Breast epithelium (tissue), 4 donors: ENCODE measurements around the gene SURF4. TPM values are rescaled to one million over a fixed set of nuclear protein-coding genes. Genes with fewer than 3 reads are reported as not detected.
A peak's percentile ranks its signal among the peaks of the same experiment; 100 is the strongest.

Source experiments
- DNase-seq, 2 donors: peaks; one replicate each; pipeline ENCODE4 v3.0.0-alpha.2; 2019; ENCODE audit warnings: low spot score in 2 of 2
- H3K27ac ChIP-seq, 2 donors: fragments of 200-600 bp; sonication (generic) in 1 of 2; one replicate each; pipeline ENCODE4 v1.5.1; 2016 to 2019; ENCODE audit warnings: mild to moderate bottlenecking in 1 of 2
- H3K27me3 ChIP-seq, 2 donors: fragments of 200-600 bp; sonication (generic) in 1 of 2; one replicate each; pipeline versions ENCODE4 v1.5.1 to v1.6.0; 2017 to 2019; ENCODE audit warnings: control low read depth in 1 of 2, mild to moderate bottlenecking in 1 of 2
- H3K36me3 ChIP-seq: fragments of 200-600 bp; one replicate; pipeline ENCODE4 v1.5.1; 2019
- H3K4me1 ChIP-seq, 2 donors: fragments of 200-600 bp; sonication (generic); one replicate each; pipeline ENCODE4 v1.5.1; 2016 to 2019; ENCODE audit warnings: control low read depth in 1 of 2
- H3K4me3 ChIP-seq, 3 donors: fragments of 200-600 bp; sonication (generic); 1 replicate in 2 of 3; 2 replicates in 1 of 3; pipeline ENCODE4 v1.5.1; 2016 to 2019; ENCODE audit warnings: mild to moderate bottlenecking in 3 of 3, moderate library complexity in 2 of 3
- H3K9me3 ChIP-seq, 2 donors: fragments of 200-600 bp; sonication (generic) in 1 of 2; one replicate each; pipeline ENCODE4 v1.5.1; 2016 to 2019; ENCODE audit warnings: control low read depth in 1 of 2
- POLR2A ChIP-seq: fragments of 450-650 bp; IDR thresholded peaks from one replicate; pipeline ENCODE4 v1.6.1; 2016; ENCODE audit warnings: antibody characterized with exemption, mild to moderate bottlenecking, moderate library complexity
- POLR2AphosphoS5 ChIP-seq, 3 donors: sonication (generic); formaldehyde crosslinking; IDR thresholded peaks; one replicate each; pipeline ENCODE4 v1.6.1; 2017; ENCODE audit warnings: antibody characterized with exemption in 3 of 3
- intact Hi-C: fragments of 100-400 bp; cut with DNase I; formaldehyde crosslinking; loops from one replicate; pipeline ENCODE4 v1.15.1; 2023; ENCODE audit warnings: low total_unique reads
- total RNA-seq, 3 donors: library from RNA; depleted of rRNA; stranded (reverse); fragments of >200 nt; gene quantifications; one replicate each; pipeline ENCODE4 v1.1.0, GENCODE V29; 2016
- TF ChIP-seq, protein P1 (sequence below), 3 donors: fragments of 450-650 bp; IDR thresholded peaks; one replicate each; pipeline ENCODE4 v1.5.1; 2016 to 2017; ENCODE audit warnings: antibody characterized with exemption in 3 of 3, mild to moderate bottlenecking in 3 of 3, moderate library complexity in 3 of 3

Gene SURF4
- total RNA-seq, 3 donors from 2014 or later: 109 to 164 (median 133) TPM

DNA sequence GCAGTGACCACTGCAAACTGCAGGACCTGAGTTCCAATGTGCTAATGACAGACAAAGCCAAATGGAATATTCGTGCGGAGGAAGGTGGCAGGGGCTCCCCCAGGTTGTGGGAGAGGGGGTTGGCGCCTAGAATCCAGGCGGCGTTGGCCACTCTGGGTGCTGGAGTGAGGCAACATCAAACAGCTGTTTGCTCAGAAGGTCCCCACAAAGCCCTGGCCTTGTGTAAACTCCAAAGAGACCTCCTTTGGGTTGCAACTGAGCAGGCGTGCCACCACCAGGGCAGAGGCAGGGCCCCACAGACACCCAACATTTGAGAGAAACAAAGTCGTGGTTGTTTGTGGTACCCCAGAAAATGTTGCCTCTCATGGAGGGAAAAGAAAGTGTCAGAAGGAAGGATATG lies 14.9 kb upstream of the SURF4 start:
- H3K27ac ChIP-seq: no peak overlapping the region
- no peak for DNase-seq
- intact Hi-C loops: loop anchor here (10.0 kb wide), 1 partner anchor 474 kb away; no protein-coding TSS in a partner anchor
- no peaks in the 10 kb centered on the region for H3K36me3 ChIP-seq
- H3K4me1 ChIP-seq: no peaks in the 10 kb centered on the region
- TF ChIP-seq, protein P1, sequence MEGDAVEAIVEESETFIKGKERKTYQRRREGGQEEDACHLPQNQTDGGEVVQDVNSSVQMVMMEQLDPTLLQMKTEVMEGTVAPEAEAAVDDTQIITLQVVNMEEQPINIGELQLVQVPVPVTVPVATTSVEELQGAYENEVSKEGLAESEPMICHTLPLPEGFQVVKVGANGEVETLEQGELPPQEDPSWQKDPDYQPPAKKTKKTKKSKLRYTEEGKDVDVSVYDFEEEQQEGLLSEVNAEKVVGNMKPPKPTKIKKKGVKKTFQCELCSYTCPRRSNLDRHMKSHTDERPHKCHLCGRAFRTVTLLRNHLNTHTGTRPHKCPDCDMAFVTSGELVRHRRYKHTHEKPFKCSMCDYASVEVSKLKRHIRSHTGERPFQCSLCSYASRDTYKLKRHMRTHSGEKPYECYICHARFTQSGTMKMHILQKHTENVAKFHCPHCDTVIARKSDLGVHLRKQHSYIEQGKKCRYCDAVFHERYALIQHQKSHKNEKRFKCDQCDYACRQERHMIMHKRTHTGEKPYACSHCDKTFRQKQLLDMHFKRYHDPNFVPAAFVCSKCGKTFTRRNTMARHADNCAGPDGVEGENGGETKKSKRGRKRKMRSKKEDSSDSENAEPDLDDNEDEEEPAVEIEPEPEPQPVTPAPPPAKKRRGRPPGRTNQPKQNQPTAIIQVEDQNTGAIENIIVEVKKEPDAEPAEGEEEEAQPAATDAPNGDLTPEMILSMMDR (IDR thresholded peaks at IDR 0.05): no peak
- no peak for TF ChIP-seq POLR2AphosphoS5 (IDR thresholded peaks at IDR 0.05)
- no peak for TF ChIP-seq POLR2A
- H3K9me3 ChIP-seq: no peaks in the 10 kb centered on the region
- peaks cover 0 to 17% of the 10 kb centered on the region in 2 donors for H3K27me3 ChIP-seq
- no peak overlapping the region for H3K4me3 ChIP-seq

DNA sequence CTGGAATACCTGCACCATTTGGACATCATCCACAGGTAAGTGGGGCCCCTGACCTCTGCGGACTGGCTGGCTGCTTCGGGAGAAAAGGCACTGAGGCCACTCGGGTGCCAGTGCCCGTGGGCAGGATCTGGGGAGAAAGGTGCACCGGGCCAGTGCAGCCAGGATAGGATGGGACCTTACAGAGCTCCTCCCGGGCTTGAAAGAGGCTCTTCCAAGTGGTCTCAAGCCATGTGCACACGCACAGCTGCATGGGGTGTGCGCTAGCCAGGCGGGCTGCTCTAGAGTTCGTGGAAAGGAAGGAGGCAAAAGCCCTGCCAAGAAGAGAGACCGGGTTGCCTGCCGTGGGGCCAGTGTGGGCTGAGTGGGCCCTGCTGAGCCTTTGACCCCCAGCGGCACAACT lies 13.7 kb upstream of the SURF4 start:
- intact Hi-C loops: no loop called here
- no peak overlapping the region for H3K4me3 ChIP-seq
- peaks cover 0 to 8% of the 10 kb centered on the region in 2 donors for H3K27me3 ChIP-seq
- TF ChIP-seq POLR2AphosphoS5 (IDR thresholded peaks at IDR 0.05): no peak
- TF ChIP-seq, protein P1 (IDR thresholded peaks at IDR 0.05): no peak
- no peak for TF ChIP-seq POLR2A
- no peak overlapping the region for H3K27ac ChIP-seq
- H3K4me1 ChIP-seq: no peaks in the 10 kb centered on the region
- no peak for DNase-seq
- no peaks in the 10 kb centered on the region for H3K36me3 ChIP-seq
- no peaks in the 10 kb centered on the region for H3K9me3 ChIP-seq

DNA sequence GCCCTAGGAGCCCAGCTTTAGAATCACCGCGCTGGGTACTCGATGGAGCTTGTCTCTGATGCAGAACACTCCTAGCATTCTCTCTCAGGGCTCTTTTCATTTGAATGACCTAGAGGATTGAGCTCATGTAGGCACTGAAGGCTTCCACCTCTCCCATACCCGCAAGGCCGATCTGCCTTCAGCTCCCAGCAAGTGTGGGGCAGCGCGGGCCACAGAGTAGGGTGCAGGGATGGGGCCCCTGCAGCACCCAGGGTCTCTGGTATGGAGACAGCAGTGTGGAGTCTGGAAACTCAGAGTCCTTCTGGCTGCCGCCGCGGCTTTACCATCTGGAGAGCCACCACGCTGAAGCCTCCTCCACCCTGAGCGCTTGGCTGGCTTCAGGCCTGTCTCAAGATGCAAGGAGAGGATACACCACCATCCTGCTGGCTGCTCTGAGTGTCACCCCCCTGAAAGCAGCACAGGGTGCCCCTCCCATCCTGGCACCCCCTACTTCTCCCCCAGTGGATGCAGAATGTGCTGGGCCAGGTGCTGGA lies 13.2 kb upstream of the SURF4 start:
- H3K4me1 ChIP-seq: no peaks in the 10 kb centered on the region
- no peaks in the 10 kb centered on the region for H3K36me3 ChIP-seq
- intact Hi-C loops: no loop called here
- TF ChIP-seq, protein P1 (IDR thresholded peaks at IDR 0.05): no peak
- TF ChIP-seq POLR2AphosphoS5 (IDR thresholded peaks at IDR 0.05) (no peak), POLR2A (no peak)
- no peak overlapping the region for H3K27ac ChIP-seq
- H3K4me3 ChIP-seq: no peak overlapping the region
- no peaks in the 10 kb centered on the region for H3K9me3 ChIP-seq
- peaks cover 0 to 3% of the 10 kb centered on the region in 2 donors for H3K27me3 ChIP-seq
- no peak for DNase-seq

DNA sequence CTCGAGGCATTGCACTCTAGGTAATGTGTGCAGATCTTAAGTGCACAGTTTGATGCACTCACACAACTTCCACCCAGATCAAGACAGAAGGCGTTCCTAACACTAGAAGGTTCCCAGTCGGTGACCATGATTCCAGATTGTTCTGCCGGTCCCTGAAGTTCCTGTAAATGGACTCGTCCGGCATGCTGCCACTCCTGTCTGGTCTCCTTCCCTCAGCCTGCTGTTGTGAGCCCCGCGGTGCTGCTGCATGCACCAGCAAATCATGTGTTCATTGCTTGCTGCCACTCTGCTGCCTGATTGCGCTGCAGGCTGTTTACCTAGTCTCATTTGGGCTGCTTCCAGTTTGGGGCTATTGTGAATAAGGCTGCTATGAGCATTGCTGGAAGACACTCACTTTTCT lies 11.8 kb upstream of the SURF4 start:
- intact Hi-C loops: no loop called here
- no peak for TF ChIP-seq POLR2AphosphoS5 (IDR thresholded peaks at IDR 0.05)
- no peak for TF ChIP-seq POLR2A
- Histone ChIP-seq H3K36me3 (no peaks in the 10 kb centered on the region), H3K27ac (no peak overlapping the region), H3K27me3 (no peaks in the 10 kb centered on the region), H3K4me1 (no peaks in the 10 kb centered on the region), H3K4me3 (no peak overlapping the region), H3K9me3 (no peaks in the 10 kb centered on the region)
- DNase-seq: peak; percentile 46 to 78

DNA sequence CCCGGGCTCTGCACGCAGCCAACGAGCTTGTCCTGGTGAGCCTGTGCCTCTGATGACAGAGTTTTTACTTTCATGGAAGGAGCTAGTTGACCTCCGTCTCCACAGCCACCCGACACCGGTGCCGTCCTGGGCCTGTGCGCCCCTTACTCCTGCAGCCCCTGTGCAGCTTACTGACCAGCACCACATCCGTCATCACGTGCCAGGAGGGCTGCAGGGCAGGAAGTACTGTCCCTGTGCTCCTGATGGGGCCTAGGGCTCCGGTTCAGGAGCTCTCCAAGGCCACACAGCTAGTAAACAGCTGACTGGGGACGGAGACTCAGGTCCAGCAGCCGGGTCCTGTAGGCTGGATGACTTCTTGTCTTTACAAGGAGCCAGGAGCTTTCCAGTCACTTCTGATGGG lies 10.5 kb upstream of the SURF4 start:
- Histone ChIP-seq H3K27ac (no peak overlapping the region), H3K4me3 (no peak overlapping the region), H3K27me3 (no peaks in the 10 kb centered on the region), H3K36me3 (no peaks in the 10 kb centered on the region), H3K4me1 (no peaks in the 10 kb centered on the region), H3K9me3 (no peaks in the 10 kb centered on the region)
- intact Hi-C loops: no loop called here
- no peak for DNase-seq
- TF ChIP-seq POLR2AphosphoS5 (IDR thresholded peaks at IDR 0.05): no peak
- TF ChIP-seq, protein P1 (IDR thresholded peaks at IDR 0.05): no peak
- no peak for TF ChIP-seq POLR2A

DNA sequence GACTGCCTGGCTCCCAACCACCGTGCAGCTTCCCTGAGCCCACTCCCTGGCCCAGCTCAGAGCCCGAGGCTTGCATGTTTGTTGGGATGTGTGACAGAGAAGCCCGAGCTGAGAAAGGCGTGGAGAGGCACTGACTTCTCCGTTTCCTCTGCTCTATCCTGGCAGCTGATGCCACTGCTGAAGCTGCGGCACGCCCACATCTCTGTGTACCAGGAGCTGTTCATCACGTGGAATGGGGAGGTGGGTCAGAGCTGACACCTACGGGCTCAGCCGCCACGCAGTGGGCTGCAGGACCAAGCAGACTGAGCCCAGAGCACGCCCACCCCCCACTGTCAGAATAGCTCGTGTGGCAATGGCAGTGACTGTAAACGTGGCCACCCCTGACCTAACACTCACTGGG lies 9.6 kb upstream of the SURF4 start:
- Histone ChIP-seq H3K27me3 (no peaks in the 10 kb centered on the region), H3K4me1 (no peaks in the 10 kb centered on the region), H3K9me3 (no peaks in the 10 kb centered on the region), H3K36me3 (no peaks in the 10 kb centered on the region), H3K4me3 (no peak overlapping the region), H3K27ac (no peak overlapping the region)
- DNase-seq: no peak
- intact Hi-C loops: no loop called here
- TF ChIP-seq, protein P1 (IDR thresholded peaks at IDR 0.05): no peak
- TF ChIP-seq POLR2AphosphoS5 (IDR thresholded peaks at IDR 0.05): no peak
- TF ChIP-seq POLR2A: no peak
